Loucy (cell line): ENCODE data around the gene RPL28.
A peak's percentile ranks its signal among the peaks of the same experiment; 100 is the strongest.
"Not testable (repeated sequence)": the region's sequence is repeated elsewhere in the genome, so short reads cannot be mapped to it uniquely, and the experiment has no call there.

Source experiments
- H2AFZ ChIP-seq: fragments of 200-600 bp; sonication (generic); 2 replicates; pipeline ENCODE4 v1.6.0; 2016; ENCODE audit warnings: antibody characterized with exemption, mild to moderate bottlenecking, low read length, moderate library complexity
- H3F3A ChIP-seq: fragments of 200-600 bp; 2 replicates; pipeline ENCODE4 v1.6.0; 2016; ENCODE audit warnings: antibody characterized with exemption, low read depth, mild to moderate bottlenecking
- H3K27me3 ChIP-seq: fragments of 200-600 bp; sonication (generic); 2 replicates; pipeline ENCODE4 v1.6.1; 2014; ENCODE audit warnings: low read length, mild to moderate bottlenecking; ENCODE audit not compliant: insufficient read depth, poor library complexity, severe bottlenecking
- H3K36me3 ChIP-seq: fragments of 200-600 bp; sonication (generic); 2 replicates; pipeline ENCODE4 v1.6.1; 2016; ENCODE audit warnings: low read length; ENCODE audit not compliant: insufficient read depth
- H3K4me1 ChIP-seq: fragments of 200-600 bp; sonication (generic); 2 replicates; pipeline ENCODE4 v1.5.1; 2014; ENCODE audit warnings: low read length, mild to moderate bottlenecking; ENCODE audit not compliant: insufficient read depth, poor library complexity, severe bottlenecking
- H3K4me2 ChIP-seq: fragments of 200-600 bp; sonication (generic); 2 replicates; pipeline ENCODE4 v1.6.0; 2014; ENCODE audit warnings: antibody characterized with exemption, low read length, low read depth, mild to moderate bottlenecking; ENCODE audit not compliant: poor library complexity, severe bottlenecking
- H3K4me3 ChIP-seq: fragments of 200-600 bp; sonication (generic); 2 replicates; pipeline ENCODE4 v1.5.1; 2014; ENCODE audit warnings: low read length, mild to moderate bottlenecking, mixed read lengths; ENCODE audit not compliant: poor library complexity, severe bottlenecking
- H3K79me2 ChIP-seq: fragments of 200-600 bp; sonication (generic); 2 replicates; pipeline ENCODE4 v1.6.1; 2014; ENCODE audit warnings: low read length; ENCODE audit not compliant: insufficient read depth
- H3K9ac ChIP-seq: fragments of 200-600 bp; sonication (generic); 2 replicates; pipeline ENCODE4 v1.6.0; 2014; ENCODE audit warnings: mild to moderate bottlenecking, low read depth, low read length, moderate library complexity; ENCODE audit not compliant: poor library complexity, severe bottlenecking
- H3K9me2 ChIP-seq: fragments of 200-600 bp; sonication (generic); replicated peaks from 2 replicates; pipeline ENCODE4 v1.6.1; 2016; ENCODE audit warnings: low read depth, low read length, mixed read lengths
- H3K9me3 ChIP-seq: fragments of 200-600 bp; sonication (generic); 2 replicates; pipeline ENCODE4 v1.6.1; 2014; ENCODE audit warnings: mild to moderate bottlenecking, antibody characterized with exemption, low read length, low read depth; ENCODE audit not compliant: insufficient read depth
- H4K20me1 ChIP-seq: fragments of 200-600 bp; sonication (generic); 2 replicates; pipeline ENCODE4 v1.6.0; 2014; ENCODE audit warnings: antibody characterized with exemption, low read length, mild to moderate bottlenecking; ENCODE audit not compliant: insufficient read depth, poor library complexity, severe bottlenecking
- CTCF ChIP-seq: fragments of 200-600 bp; sonication (generic); conservative IDR thresholded peaks from 2 replicates; pipeline ENCODE4 v1.5.1; 2014; ENCODE audit warnings: mild to moderate bottlenecking, antibody characterized with exemption, low read length
- EZH2phosphoT487 ChIP-seq: fragments of 200-600 bp; IDR thresholded peaks from 2 replicates; pipeline ENCODE4 v1.6.1; 2018; ENCODE audit warnings: antibody characterized with exemption, mild to moderate bottlenecking, moderate library complexity, borderline replicate concordance

Gene RPL28

GRCh38 chr19:55405638-55406037 lies 19.9 kb downstream of the RPL28 start:
- Histone ChIP-seq H2AFZ (no peak overlapping the region), H3K4me1 (peaks cover 43% of the 10 kb centered on the region), H4K20me1 (peaks cover 46% of the 10 kb centered on the region), H3K4me2 (peak overlapping the region; percentile 94), H3K9me2 (no peaks in the 10 kb centered on the region), H3F3A (no peaks in the 10 kb centered on the region), H3K9ac (peak overlapping the region; percentile 97), H3K27me3 (peaks cover 5% of the 10 kb centered on the region), H3K36me3 (peaks cover 41% of the 10 kb centered on the region; the same call in 1 of the 2 replicates), H3K79me2 (peaks cover 57% of the 10 kb centered on the region), H3K9me3 (no peaks in the 10 kb centered on the region), H3K4me3 (peak overlapping the region; percentile 91)
- TF ChIP-seq CTCF: no peak
- TF ChIP-seq EZH2phosphoT487: no peak

- Histone ChIP-seq H3K36me3 (peaks cover 36% of the 10 kb centered on the region; the same call in 1 of the 2 replicates), H3K27me3 (peaks cover 5% of the 10 kb centered on the region), H4K20me1 (peaks cover 42% of the 10 kb centered on the region), H3K79me2 (peaks cover 57% of the 10 kb centered on the region), H3K9ac (peak overlapping the region; percentile 97), H3K9me3 (no peaks in the 10 kb centered on the region), H3K9me2 (no peaks in the 10 kb centered on the region), H2AFZ (no peak overlapping the region), H3K4me3 (peak overlapping the region; percentile 91), H3F3A (no peaks in the 10 kb centered on the region), H3K4me1 (peaks cover 43% of the 10 kb centered on the region), H3K4me2 (peak overlapping the region; percentile 94)
- TF ChIP-seq EZH2phosphoT487 (no peak), CTCF (no peak)
Measured at GRCh38 chr19:55406091-55406825, 20.5 kb downstream of the RPL28 start.

GRCh38 chr19:55406826-55407549 lies 21.3 kb downstream of the RPL28 start:
- Histone ChIP-seq H3K4me1 (peaks cover 43% of the 10 kb centered on the region), H2AFZ (no peak overlapping the region), H3K9ac (peak overlapping the region; percentile 97), H3F3A (no peaks in the 10 kb centered on the region), H3K9me3 (no peaks in the 10 kb centered on the region), H3K9me2 (no peaks in the 10 kb centered on the region), H3K79me2 (peaks cover 54% of the 10 kb centered on the region), H3K4me3 (peak overlapping the region; percentile 91), H3K36me3 (peaks cover 30% of the 10 kb centered on the region; the same call in 1 of the 2 replicates), H3K27me3 (peaks cover 5% of the 10 kb centered on the region), H3K4me2 (peak overlapping the region; percentile 94), H4K20me1 (peaks cover 42% of the 10 kb centered on the region)
- TF ChIP-seq CTCF: no peak
- no peak for TF ChIP-seq EZH2phosphoT487

GRCh38 chr19:55407550-55407799 lies 21.7 kb downstream of the RPL28 start, which contains the start of gene UBE2S:
Gene UBE2S (minus strand): TSS chr19:55407788. CDS start chr19:55407589, 199 bp downstream.
- H3K79me2 ChIP-seq: peaks cover 50% of the 10 kb centered on the region
- not testable (repeated sequence) for H3F3A ChIP-seq, H3K27me3 ChIP-seq, H3K9me2 ChIP-seq, H3K9me3 ChIP-seq
- peak within 1 kb of the TSS; percentile 97 for H3K9ac ChIP-seq
- H4K20me1 ChIP-seq: peaks cover 41% of the 10 kb centered on the region
- peaks cover 42% of the 10 kb centered on the region for H3K4me1 ChIP-seq
- peak within 1 kb of the TSS; percentile 94 for H3K4me2 ChIP-seq
- H3K4me3 ChIP-seq: peak within 1 kb of the TSS; percentile 91
- H2AFZ ChIP-seq: peak within 1 kb of the TSS; percentile 95
- H3K36me3 ChIP-seq: peaks cover 25% of the 10 kb centered on the region; the same call in 1 of the 2 replicates
